DMS79 (cell line): ENCODE data around the gene LRRC55.

Source experiments
- DNase-seq: peaks from one replicate; lab custom pipeline; 2025; lab: John Stamatoyannopoulos, UW

Gene LRRC55

DNA sequence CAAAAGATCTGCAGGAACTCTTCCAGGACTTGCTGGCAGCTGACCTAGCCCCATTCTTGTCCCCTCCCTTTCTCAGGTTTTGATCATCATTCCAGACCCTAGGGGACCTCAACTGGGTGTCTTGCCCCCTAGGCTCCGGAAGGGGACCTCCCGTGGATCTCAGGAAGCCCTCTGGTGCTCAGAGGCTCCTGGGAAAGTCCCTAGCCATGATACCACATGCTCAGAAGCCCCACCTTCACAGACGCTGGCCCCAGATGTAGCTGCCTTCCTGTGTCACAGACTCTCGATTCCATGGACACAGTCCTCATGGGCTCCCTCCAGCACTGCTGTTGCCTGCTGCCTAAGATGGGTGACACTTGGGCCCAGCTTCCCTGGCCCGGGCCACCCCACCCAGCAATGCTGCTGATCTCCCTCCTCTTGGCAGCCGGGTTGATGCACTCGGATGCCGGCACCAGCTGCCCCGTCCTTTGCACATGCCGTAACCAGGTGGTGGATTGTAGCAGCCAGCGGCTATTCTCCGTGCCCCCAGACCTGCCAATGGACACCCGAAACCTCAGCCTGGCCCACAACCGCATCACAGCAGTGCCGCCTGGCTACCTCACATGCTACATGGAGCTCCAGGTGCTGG lies at the start of gene LRRC55:
LRRC55 (plus strand) TSS at position 276 of the 628 bp plus-strand sequence; CDS start at position 346, 70 bp downstream.
- no peak for DNase-seq

DNA sequence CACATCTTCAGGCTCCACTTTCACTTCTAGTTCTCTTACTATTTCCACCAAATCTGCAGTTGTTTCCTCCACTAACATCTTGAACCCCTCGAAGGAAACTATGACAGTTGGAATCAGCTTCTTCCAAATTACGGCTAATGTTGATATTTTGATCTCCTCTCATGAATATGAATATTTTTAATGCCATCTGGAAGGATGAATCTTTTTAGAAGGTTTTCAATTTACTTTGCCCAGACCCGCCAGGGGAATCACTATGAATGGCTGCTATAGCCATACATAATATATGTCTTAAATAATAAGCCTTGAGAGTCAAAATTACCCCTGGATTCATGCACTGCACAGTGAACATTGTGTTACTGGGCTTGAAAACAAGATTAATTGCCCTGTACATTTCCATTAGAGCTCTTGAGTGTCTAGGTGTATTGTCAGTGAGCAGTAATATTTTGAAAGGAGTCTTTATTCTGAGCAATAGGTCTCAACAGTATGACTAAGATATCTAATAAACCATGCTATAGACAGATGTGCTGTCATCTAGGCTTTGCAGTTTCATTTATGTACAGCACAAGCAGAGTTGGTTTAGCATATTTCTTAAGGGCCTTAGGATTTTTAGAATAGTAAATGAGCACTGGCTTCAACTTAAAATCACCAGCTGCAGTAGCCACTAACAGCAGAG lies 48.3 kb upstream of the LRRC55 start:
- no peak for DNase-seq

- DNase-seq: no peak
Observed at GRCh38 chr11:57134284-57134683, 47.5 kb upstream of the LRRC55 start.

DNA sequence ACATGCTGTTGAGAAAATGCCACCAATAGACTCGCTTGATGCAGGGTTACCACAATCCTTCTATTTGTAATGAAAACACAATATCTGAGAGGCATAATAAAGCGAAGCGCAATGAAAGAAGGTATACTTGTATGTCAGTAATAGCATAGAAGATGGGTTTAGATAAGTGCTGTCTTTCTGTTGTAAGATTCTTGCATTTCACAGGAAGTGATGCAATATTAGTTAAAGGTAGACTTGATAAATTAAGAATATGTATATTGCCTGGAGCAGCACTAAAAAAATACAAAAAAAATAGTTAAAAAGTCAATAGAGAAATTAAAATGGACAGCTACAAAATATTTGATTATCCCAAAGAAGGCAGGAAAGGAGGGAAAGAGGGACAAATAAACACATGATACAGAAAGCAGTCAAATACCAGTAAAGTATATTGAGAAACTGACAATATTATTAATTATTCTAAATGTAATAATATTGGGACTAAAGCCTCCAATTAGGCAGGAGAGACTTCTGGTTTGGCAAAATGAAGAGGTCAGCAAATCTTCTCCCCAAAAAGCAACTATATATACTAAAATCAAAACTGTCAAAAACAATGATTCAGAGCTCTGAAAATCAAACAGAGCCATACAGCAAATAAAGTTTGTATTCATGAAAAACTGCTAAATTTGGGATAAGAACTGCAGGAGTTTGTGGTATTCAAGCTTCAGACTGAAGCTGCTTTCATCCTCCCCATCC lies 46.6 kb upstream of the LRRC55 start:
- DNase-seq: no peak

DNA sequence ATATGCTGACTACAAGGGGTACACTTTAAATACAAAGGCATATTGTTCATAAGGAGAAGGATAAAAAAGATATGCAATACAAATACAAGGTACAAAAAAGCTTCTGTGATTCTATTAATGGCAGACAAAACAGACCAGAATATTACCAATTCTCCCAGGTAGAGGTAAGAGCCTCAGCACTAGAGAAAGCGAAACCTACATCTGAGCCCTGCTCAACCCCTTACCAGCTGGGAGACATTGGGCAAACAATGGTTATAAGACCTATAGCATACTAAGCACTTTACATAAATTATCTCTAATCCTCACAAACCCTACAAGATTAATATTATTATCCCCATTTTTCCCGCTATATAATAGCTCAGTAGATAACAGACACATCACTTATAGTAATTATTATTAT lies 41.2 kb upstream of the LRRC55 start:
- DNase-seq: no peak

GRCh38 chr11:57143459-57143858 lies 38.3 kb upstream of the LRRC55 start:
- DNase-seq: no peak

- no peak for DNase-seq
Observed at GRCh38 chr11:57144075-57144474, 37.7 kb upstream of the LRRC55 start.

DNA sequence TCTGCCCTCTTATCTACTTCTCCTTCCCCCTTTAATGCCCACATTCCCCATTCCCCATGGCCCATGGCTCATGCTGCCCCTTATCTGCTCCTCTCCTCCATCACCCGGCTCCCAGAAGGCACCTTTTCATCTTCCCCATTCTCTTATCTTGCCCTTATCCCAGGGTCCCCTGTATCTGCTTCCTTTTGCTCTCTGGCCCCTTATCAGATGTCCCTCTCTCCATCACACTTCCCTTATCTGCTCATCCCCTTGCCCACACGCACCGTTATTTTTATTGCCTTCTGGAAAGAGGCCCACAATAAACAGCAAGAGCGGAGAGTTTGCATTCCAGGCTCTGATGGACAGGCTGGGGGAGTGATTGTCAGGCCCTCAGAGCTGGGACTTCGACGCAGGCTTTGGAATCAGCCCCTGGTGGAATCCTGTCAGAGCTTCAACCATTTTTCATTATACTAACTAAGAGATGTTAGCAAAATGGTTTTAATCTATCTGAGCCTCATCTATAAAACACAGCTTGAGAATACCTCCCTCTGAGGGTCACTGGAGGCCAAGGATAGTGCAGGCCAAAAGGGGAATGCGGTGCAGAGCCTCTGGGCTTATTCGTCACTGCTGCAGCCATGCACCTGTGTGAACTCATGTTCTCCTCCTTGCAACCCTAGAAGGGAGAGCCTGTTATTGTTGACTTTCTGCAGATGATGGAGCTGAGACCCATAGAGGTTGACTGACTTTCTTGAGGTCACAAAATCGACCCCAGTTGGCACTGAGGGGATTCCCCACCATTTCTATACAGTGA lies 37.0 kb upstream of the LRRC55 start:
- no peak for DNase-seq

DNA sequence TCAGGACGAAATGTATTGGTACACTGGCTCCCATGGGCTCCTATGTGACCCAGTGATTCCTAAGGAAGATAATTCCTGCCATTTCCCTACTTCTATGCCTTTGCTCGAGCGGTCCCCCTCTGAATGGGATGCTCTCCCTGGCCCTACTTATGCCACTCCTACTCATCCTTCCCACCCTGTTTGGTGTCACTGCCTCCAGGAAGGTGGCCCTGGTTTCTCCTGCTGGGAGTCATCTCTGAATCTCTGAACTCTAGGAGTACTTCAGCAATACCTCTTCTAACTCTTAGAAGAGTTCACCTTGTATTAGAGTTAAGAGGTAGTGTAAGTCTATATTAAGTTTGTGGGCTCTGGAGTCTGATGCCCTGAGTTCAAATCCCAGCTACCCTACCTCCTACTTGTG lies 35.5 kb upstream of the LRRC55 start:
- DNase-seq: no peak

GRCh38 chr11:57148621-57149020 lies 33.1 kb upstream of the LRRC55 start:
- DNase-seq: no peak

- no peak for DNase-seq
Observed at GRCh38 chr11:57150454-57150917, 31.3 kb upstream of the LRRC55 start.

DNA sequence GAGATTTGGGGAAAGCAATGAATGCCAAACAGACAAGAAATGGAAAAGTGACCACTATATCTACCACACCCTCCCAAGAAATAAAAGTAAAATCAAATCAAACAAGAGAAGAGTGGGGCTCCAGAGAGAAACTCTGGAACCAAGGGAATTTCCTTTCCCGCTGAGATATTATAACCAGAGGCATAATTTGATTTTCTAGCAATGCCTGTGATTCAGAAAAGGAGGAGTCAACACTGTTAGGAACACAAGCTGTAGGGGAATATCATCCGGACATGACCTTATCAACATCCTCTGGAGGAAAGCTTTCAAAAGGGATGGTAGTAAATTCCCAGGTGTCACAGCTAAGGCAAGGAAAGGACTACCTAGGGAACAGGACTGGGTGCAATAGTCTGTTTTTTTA lies 29.6 kb upstream of the LRRC55 start:
- DNase-seq: no peak

- DNase-seq: no peak
Observed at GRCh38 chr11:57153448-57153847, 28.3 kb upstream of the LRRC55 start.

GRCh38 chr11:57154739-57155138 lies 27.0 kb upstream of the LRRC55 start:
- no peak for DNase-seq

- DNase-seq: no peak
Observed at GRCh38 chr11:57155400-57155799, 26.4 kb upstream of the LRRC55 start.

- no peak for DNase-seq
Observed at GRCh38 chr11:57155838-57156607, 25.7 kb upstream of the LRRC55 start.

DNA sequence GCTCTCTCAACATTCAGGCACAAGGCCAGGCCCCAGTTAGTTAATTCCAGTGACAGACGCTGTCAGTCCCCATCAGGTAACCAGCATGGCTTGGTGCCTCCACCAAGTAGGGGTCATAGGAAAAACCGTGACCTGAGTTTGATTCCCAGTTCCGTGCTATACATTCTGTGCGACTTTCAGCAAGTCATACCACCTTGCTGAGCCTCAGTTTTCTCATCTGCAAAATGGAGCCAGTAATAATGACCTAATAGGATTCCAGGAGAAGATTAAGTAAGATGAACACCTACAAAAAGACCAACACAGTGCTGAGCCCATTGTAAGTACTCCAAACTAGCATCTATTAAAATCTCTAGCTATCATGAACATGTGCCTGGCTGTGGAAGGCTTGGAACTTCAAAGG lies 24.8 kb upstream of the LRRC55 start:
- DNase-seq: no peak

- DNase-seq: no peak
Observed at GRCh38 chr11:57157624-57158023, 24.1 kb upstream of the LRRC55 start.

DNA sequence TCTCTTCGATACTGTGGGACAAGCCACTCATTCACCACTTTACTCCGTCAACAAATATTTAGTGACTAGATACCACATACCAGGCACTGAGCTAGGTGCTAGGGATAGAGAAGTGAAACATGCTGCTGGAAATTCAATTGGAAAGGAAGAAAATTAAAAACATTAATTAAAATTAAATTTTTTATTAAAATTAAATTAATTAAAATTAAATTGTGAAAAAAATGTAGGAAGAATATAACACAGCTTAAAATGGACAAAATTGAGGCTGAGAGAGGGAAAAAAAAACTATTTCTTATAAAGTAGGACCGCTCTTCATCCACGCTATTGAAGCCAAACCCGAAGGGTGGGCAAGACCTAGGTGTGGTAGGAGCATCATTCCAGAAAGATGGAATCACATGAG lies 23.6 kb upstream of the LRRC55 start:
- no peak for DNase-seq

DNA sequence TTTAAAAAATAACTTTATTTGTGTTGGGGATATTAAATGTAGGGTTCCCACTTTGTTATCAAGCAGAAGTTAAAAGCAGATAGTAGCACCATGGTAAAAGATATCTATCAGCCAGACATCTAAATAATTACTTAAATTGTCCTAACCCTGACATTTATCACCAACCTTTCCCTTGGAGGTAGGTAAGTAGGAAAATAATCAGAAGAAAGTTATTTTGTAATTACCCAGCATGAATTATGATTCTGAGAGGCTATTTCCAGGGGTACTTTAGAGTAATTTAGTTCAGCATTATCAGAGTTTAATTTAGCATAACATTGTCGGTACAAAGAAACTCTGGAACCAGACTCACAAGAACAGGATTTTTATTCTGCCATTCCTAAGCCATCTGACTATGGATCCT lies 23.2 kb upstream of the LRRC55 start:
- no peak for DNase-seq

DNA sequence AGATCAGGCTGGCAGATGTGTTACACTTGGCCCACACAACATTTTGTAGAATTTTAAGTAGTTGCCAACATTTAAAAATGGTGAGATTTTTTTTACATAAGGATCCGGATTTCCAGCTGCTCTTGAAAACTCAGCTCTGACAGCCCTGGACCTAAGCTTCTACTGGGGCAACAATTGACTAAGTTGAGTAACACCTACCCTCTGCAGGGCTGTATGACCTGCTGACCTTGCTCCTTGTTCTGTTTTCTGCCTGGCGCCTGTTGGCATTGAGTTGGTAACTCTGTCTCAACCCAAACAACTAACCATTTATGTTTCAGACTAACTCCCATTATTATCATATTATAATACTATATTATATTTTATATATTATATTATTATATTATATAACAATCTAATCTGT lies 21.1 kb upstream of the LRRC55 start:
- no peak for DNase-seq

GRCh38 chr11:57161351-57161750 lies 20.4 kb upstream of the LRRC55 start:
- no peak for DNase-seq
